Measurements from ENCODE around the gene COPE. TPM values are rescaled to one million over a fixed set of nuclear protein-coding genes. Genes with fewer than 3 reads are reported as not detected.

The COPE gene
- total RNA-seq, 4 donors from 2014 or later = 144 to 268 (median 179) TPM

GRCh38 chr19:18901491-18901890 lies 17.7 kb downstream of the COPE start:
- Histone ChIP-seq H3K4me3 (no peak overlapping the region), H3K27me3 (peaks cover 12% of the 10 kb centered on the region), H3K4me1 (peaks cover 0 to under 1% (median 0%) of the 10 kb centered on the region in 4 donors), H3K9me3 (no peaks in the 10 kb centered on the region), H3K27ac (no peak overlapping the region), H3K36me3 (peaks cover 0 to 22% (median 3%) of the 10 kb centered on the region in 4 donors)
- TF ChIP-seq POLR2AphosphoS5 (IDR thresholded peaks at IDR 0.05) (no peak), CTCF (IDR thresholded peaks at IDR 0.05) (no peak), POLR2A (IDR thresholded peaks at IDR 0.05) (no peak), EP300 (IDR thresholded peaks at IDR 0.05; ENCODE audit: low read depth) (no peak)
- whole genome bisulfite sequencing, 2 donors (ENCODE audit: low coverage in 1 of 2) = 91 to 93% methylated on average over 3 to 7 of the region's 7 CpGs
- DNase-seq = no peak
- in situ Hi-C loops (cut with MboI; ENCODE audit: low pct_ligation_motif_present in 1 of 4, low pct_unique_long_range_greater_than_20kb in 1 of 4, low sequenced_read_pairs in 3 of 4) = no loop called here
- intact Hi-C loops (cut with DNase I; ENCODE audit: low total_unique reads) = no loop called here

- peaks cover 0 to 5% (median 0%) of the 10 kb centered on the region in 4 donors for H3K4me1 ChIP-seq
- in situ Hi-C loops (cut with MboI; ENCODE audit: low pct_ligation_motif_present in 1 of 4, low pct_unique_long_range_greater_than_20kb in 1 of 4, low sequenced_read_pairs in 3 of 4) (no loop called here), intact Hi-C loops (cut with DNase I; ENCODE audit: low total_unique reads) (no loop called here)
- WGBS, 2 donors (ENCODE audit: low coverage in 1 of 2) = 87 to 94% methylated on average over 3 to 16 of the region's 17 CpGs
- DNase-seq = no peak
- no peak overlapping the region for H3K27ac ChIP-seq
- peaks cover 0 to 22% (median 3%) of the 10 kb centered on the region in 4 donors for H3K36me3 ChIP-seq
- peaks cover 16% of the 10 kb centered on the region for H3K27me3 ChIP-seq
- TF ChIP-seq POLR2A (IDR thresholded peaks at IDR 0.05) (no peak), POLR2AphosphoS5 (IDR thresholded peaks at IDR 0.05) (no peak), EP300 (IDR thresholded peaks at IDR 0.05; ENCODE audit: low read depth) (no peak), CTCF (IDR thresholded peaks at IDR 0.05) (no peak)
- H3K9me3 ChIP-seq = no peaks in the 10 kb centered on the region
- H3K4me3 ChIP-seq = no peak overlapping the region
Observed at GRCh38 chr19:18900700-18901481, 18.3 kb downstream of the COPE start.

- in situ Hi-C loops (cut with MboI; ENCODE audit: low pct_ligation_motif_present in 1 of 4, low pct_unique_long_range_greater_than_20kb in 1 of 4, low sequenced_read_pairs in 3 of 4) = no loop called here
- DNase-seq = no peak
- no peak for TF ChIP-seq POLR2AphosphoS5 (IDR thresholded peaks at IDR 0.05)
- no peak for TF ChIP-seq POLR2A (IDR thresholded peaks at IDR 0.05)
- no peak for TF ChIP-seq EP300 (IDR thresholded peaks at IDR 0.05; ENCODE audit: low read depth)
- no peak for TF ChIP-seq CTCF (IDR thresholded peaks at IDR 0.05)
- Histone ChIP-seq H3K36me3 (peaks cover 0 to 21% (median 3%) of the 10 kb centered on the region in 4 donors), H3K4me3 (no peak overlapping the region), H3K4me1 (peaks cover 0 to 13% (median 8%) of the 10 kb centered on the region in 4 donors), H3K27ac (no peak overlapping the region), H3K9me3 (no peaks in the 10 kb centered on the region), H3K27me3 (peaks cover 24% of the 10 kb centered on the region)
- WGBS, 2 donors (ENCODE audit: low coverage in 1 of 2) = 90 to 93% methylated on average over 6 to 20 of the region's 20 CpGs
- intact Hi-C loops (cut with DNase I; ENCODE audit: low total_unique reads) = no loop called here
Observed at GRCh38 chr19:18899624-18900560, 19.3 kb downstream of the COPE start.

Data from transverse colon (tissue), 4 donors.